Measurements from ENCODE around the gene NES.
A peak's percentile ranks its signal among the peaks of the same experiment; 100 is the strongest.

NES gene
- total RNA-seq: 9.3 to 77.7 (median 24.4) reads per million in 17 experiments

GRCh38 chr1:156676820-156677615 lies at the start of gene NES:
TSS of gene NES (minus strand) at chr1:156677407. CDS start at chr1:156677264, 143 bp downstream.
- DNase-seq: peak; percentile 42 to 57 (median 56)

GRCh38 chr1:156726549-156727226 lies 49.5 kb upstream of the NES start:
- peak; percentile 59 to 79 (median 72) for DNase-seq

GRCh38 chr1:156725683-156726280 lies 48.6 kb upstream of the NES start:
- DNase-seq: peak; percentile 94 to 97 (median 94)

- DNase-seq: no peak
Observed at GRCh38 chr1:156721535-156721934, 44.3 kb upstream of the NES start.

GRCh38 chr1:156721131-156721530 lies 43.9 kb upstream of the NES start:
- no peak for DNase-seq

- no peak for DNase-seq
Observed at GRCh38 chr1:156717351-156717750, 40.1 kb upstream of the NES start.

GRCh38 chr1:156714830-156715229 lies 37.6 kb upstream of the NES start:
- no peak for DNase-seq

GRCh38 chr1:156712626-156713025 lies 35.4 kb upstream of the NES start:
- DNase-seq: no peak

- no peak for DNase-seq
Observed at GRCh38 chr1:156711011-156711817, 34.0 kb upstream of the NES start.

GRCh38 chr1:156709757-156710489 lies 32.7 kb upstream of the NES start:
- peak in 1 of 4 experiments; percentile 12 for DNase-seq

GRCh38 chr1:156709031-156709430 lies 31.8 kb upstream of the NES start:
- DNase-seq: no peak

GRCh38 chr1:156708218-156708661 lies 31.0 kb upstream of the NES start:
- no peak for DNase-seq

GRCh38 chr1:156707417-156708217 lies 30.4 kb upstream of the NES start:
- DNase-seq: no peak

GRCh38 chr1:156706657-156707416 lies 29.6 kb upstream of the NES start:
- DNase-seq: peak in 1 of 4 experiments; percentile 22

GRCh38 chr1:156705918-156706656 lies 28.9 kb upstream of the NES start:
- DNase-seq: peak; percentile 70 to 87 (median 79)

- peak; percentile 63 to 77 (median 72) for DNase-seq
Observed at GRCh38 chr1:156705321-156705917, 28.2 kb upstream of the NES start, which contains the start of gene CRABP2. TSS of gene CRABP2 (minus strand) at chr1:156705583. CDS start at chr1:156705446, 137 bp downstream.

- DNase-seq: peak; percentile 58 to 76 (median 70)
Observed at GRCh38 chr1:156704930-156705320, 27.7 kb upstream of the NES start.

GRCh38 chr1:156704166-156704711 lies 27.0 kb upstream of the NES start:
- no peak for DNase-seq
